HG03469 (cell line): Measurements from ENCODE around the gene FUT8.
"Not testable (repeated sequence)": the region's sequence is repeated elsewhere in the genome, so short reads cannot be mapped to it uniquely, and the experiment has no call there.

ENCODE experiments used
- ATAC-seq: cut with Tn5 transposase; IDR thresholded peaks from one replicate; pipeline ENCODE4 v1.9.1; 2021; ENCODE audit warnings: mild to moderate bottlenecking, moderate library complexity, moderate number of reproducible peaks; ENCODE audit not compliant: unreplicated experiment

FUT8 gene

GRCh38 chr14:65414961-65415589 is 2.5 kb downstream of the FUT8 start:
- no peak for ATAC-seq

GRCh38 chr14:65415613-65416012 is 3.1 kb downstream of the FUT8 start:
- no peak for ATAC-seq

GRCh38 chr14:65419593-65420252 is 7.2 kb downstream of the FUT8 start:
- ATAC-seq: no peak

GRCh38 chr14:65421201-65421981 is 8.9 kb downstream of the FUT8 start:
- ATAC-seq: no peak

- ATAC-seq: no peak
Measured at GRCh38 chr14:65422088-65422834, 9.7 kb downstream of the FUT8 start.

GRCh38 chr14:65423982-65424381 is 11.5 kb downstream of the FUT8 start:
- ATAC-seq: no peak

GRCh38 chr14:65424531-65424930 is 12.0 kb downstream of the FUT8 start:
- ATAC-seq: no peak

GRCh38 chr14:65425885-65426284 is 13.4 kb downstream of the FUT8 start:
- ATAC-seq: no peak

GRCh38 chr14:65426902-65427301 is 14.4 kb downstream of the FUT8 start:
- ATAC-seq: not testable (repeated sequence)

- no peak for ATAC-seq
Measured at GRCh38 chr14:65428691-65429090, 16.2 kb downstream of the FUT8 start.

- ATAC-seq: no peak
Measured at GRCh38 chr14:65429757-65430156, 17.2 kb downstream of the FUT8 start.

- no peak for ATAC-seq
Measured at GRCh38 chr14:65431245-65431644, 18.7 kb downstream of the FUT8 start.

- ATAC-seq: no peak
Measured at GRCh38 chr14:65431951-65432350, 19.4 kb downstream of the FUT8 start.

- no peak for ATAC-seq
Measured at GRCh38 chr14:65432361-65432948, 19.9 kb downstream of the FUT8 start.

GRCh38 chr14:65433157-65433556 is 20.6 kb downstream of the FUT8 start:
- no peak for ATAC-seq

GRCh38 chr14:65433646-65434045 is 21.1 kb downstream of the FUT8 start:
- no peak for ATAC-seq

- no peak for ATAC-seq
Measured at GRCh38 chr14:65434216-65434850, 21.8 kb downstream of the FUT8 start.

GRCh38 chr14:65438266-65438933 is 25.9 kb downstream of the FUT8 start:
- ATAC-seq: no peak

- ATAC-seq: no peak
Measured at GRCh38 chr14:65439117-65439516, 26.6 kb downstream of the FUT8 start.

GRCh38 chr14:65440230-65440629 is 27.7 kb downstream of the FUT8 start:
- ATAC-seq: no peak
